Kidney epithelial cell (primary cell): ENCODE measurements around the gene ZNF229. TPM values are rescaled to one million over a fixed set of nuclear protein-coding genes. Genes with fewer than 3 reads are reported as not detected.
A peak's percentile ranks its signal among the peaks of the same experiment; 100 is the strongest.
"Not testable (repeated sequence)": the region's sequence is repeated elsewhere in the genome, so short reads cannot be mapped to it uniquely, and the experiment has no call there.

ENCODE experiments used
- DNase-seq: peaks from one replicate; pipeline ENCODE4 v3.0.0-alpha.2; 2010; ENCODE audit warnings: low read depth
- H3K27me3 ChIP-seq: 2 replicates; pipeline ENCODE4 v1.6.0; 2011; ENCODE audit warnings: low read length; ENCODE audit not compliant: control insufficient read depth, insufficient read depth
- H3K36me3 ChIP-seq: 2 replicates; pipeline ENCODE4 v1.5.1; 2011; ENCODE audit warnings: low read length; ENCODE audit not compliant: control insufficient read depth, insufficient read depth
- H3K4me3 ChIP-seq: 2 replicates; pipeline ENCODE4 v1.5.1; 2011; ENCODE audit warnings: low read depth, mild to moderate bottlenecking, control low read depth, low read length
- CTCF ChIP-seq: IDR thresholded peaks from 2 replicates; pipeline ENCODE4 v1.5.1; 2011; ENCODE audit warnings: mild to moderate bottlenecking, moderate library complexity, low read length, control low read depth, inconsistent platforms; ENCODE audit not compliant: insufficient read depth, poor library complexity, severe bottlenecking
- total RNA-seq: library from RNA; depleted of rRNA; stranded (reverse); fragments of >200 nt; gene quantifications from 2 replicates; pipeline ENCODE4 v1.2.3, GENCODE V29; 2015

Gene ZNF229
- 4.9 and 17.5 TPM in 2 replicates for total RNA-seq

GRCh38 chr19:44447916-44448674 is at the start of gene ZNF229:
Gene ZNF229, minus strand, starts transcription at chr19:44448472. Its CDS starts 5,625 bp downstream, at chr19:44442847.
- peak; percentile 87 for DNase-seq
- peak within 1 kb of the TSS; percentile 80 for H3K4me3 ChIP-seq
- H3K36me3 ChIP-seq, result peaks cover 1% of the 10 kb centered on the region
- no peak for TF ChIP-seq CTCF
- no peaks in the 10 kb centered on the region for H3K27me3 ChIP-seq

- peaks cover 3% of the 10 kb centered on the region for H3K36me3 ChIP-seq
- no peak for DNase-seq
Measured at GRCh38 chr19:44496711-44497110, 48.4 kb upstream of the ZNF229 start.

GRCh38 chr19:44476559-44477408 is 28.5 kb upstream of the ZNF229 start:
- no peak for DNase-seq
- no peaks in the 10 kb centered on the region for H3K27me3 ChIP-seq

More at GRCh38 chr19:44496711-44497110, 48.4 kb upstream of the ZNF229 start:
- Histone ChIP-seq H3K27me3 (no peaks in the 10 kb centered on the region), H3K4me3 (no peak overlapping the region)
- no peak for TF ChIP-seq CTCF

GRCh38 chr19:44468730-44469129 is 20.5 kb upstream of the ZNF229 start:
- not testable (repeated sequence) for H3K4me3 ChIP-seq, H3K36me3 ChIP-seq, H3K27me3 ChIP-seq, DNase-seq

More at GRCh38 chr19:44476559-44477408, 28.5 kb upstream of the ZNF229 start:
- no peak overlapping the region for H3K4me3 ChIP-seq
- TF ChIP-seq CTCF, result no peak
- peaks cover 3% of the 10 kb centered on the region for H3K36me3 ChIP-seq

GRCh38 chr19:44462600-44463286 is 14.5 kb upstream of the ZNF229 start:
- H3K4me3 ChIP-seq, H3K27me3 ChIP-seq, DNase-seq, H3K36me3 ChIP-seq: not testable (repeated sequence)

GRCh38 chr19:44456016-44456415 is 7.7 kb upstream of the ZNF229 start:
- not testable (repeated sequence) for H3K36me3 ChIP-seq, H3K4me3 ChIP-seq, DNase-seq, H3K27me3 ChIP-seq

GRCh38 chr19:44455100-44455499 is 6.8 kb upstream of the ZNF229 start:
- Histone ChIP-seq H3K4me3 (no peak overlapping the region), H3K27me3 (no peaks in the 10 kb centered on the region), H3K36me3 (no peaks in the 10 kb centered on the region)
- no peak for TF ChIP-seq CTCF
- DNase-seq, result no peak
